KOPT-K1 (cell line): ENCODE data around the gene NUDT22.

Source experiments
- H3K27ac ChIP-seq: fragments of 200-600 bp; sonication (generic); 2 replicates; pipeline ENCODE4 v1.5.1; 2016; ENCODE audit warnings: antibody characterized with exemption, mild to moderate bottlenecking, low read depth, low read length; ENCODE audit not compliant: poor library complexity, severe bottlenecking
- H3K36me3 ChIP-seq: fragments of 200-600 bp; sonication (generic); 2 replicates; pipeline ENCODE4 v1.5.1; 2017; ENCODE audit warnings: antibody characterized with exemption, mild to moderate bottlenecking, low read length, moderate library complexity; ENCODE audit not compliant: insufficient read depth
- H3K9me3 ChIP-seq: fragments of 200-600 bp; sonication (generic); 2 replicates; pipeline ENCODE4 v1.5.1; 2017; ENCODE audit warnings: antibody characterized with exemption, low read length, mild to moderate bottlenecking; ENCODE audit not compliant: insufficient read depth, poor library complexity, severe bottlenecking

The NUDT22 gene

GRCh38 chr11:64249563-64250414 lies 23.7 kb downstream of the NUDT22 start:
- no peaks in the 10 kb centered on the region for H3K36me3 ChIP-seq
- H3K27ac ChIP-seq = no peak overlapping the region
- H3K9me3 ChIP-seq = no peaks in the 10 kb centered on the region

- no peaks in the 10 kb centered on the region for H3K9me3 ChIP-seq
- H3K36me3 ChIP-seq = no peaks in the 10 kb centered on the region; the same call in 1 of the 2 replicates
- H3K27ac ChIP-seq = peak overlapping the region; percentile 21
These were observed 24.4 kb downstream of the NUDT22 start for GRCh38 chr11:64250415-64251015.

DNA sequence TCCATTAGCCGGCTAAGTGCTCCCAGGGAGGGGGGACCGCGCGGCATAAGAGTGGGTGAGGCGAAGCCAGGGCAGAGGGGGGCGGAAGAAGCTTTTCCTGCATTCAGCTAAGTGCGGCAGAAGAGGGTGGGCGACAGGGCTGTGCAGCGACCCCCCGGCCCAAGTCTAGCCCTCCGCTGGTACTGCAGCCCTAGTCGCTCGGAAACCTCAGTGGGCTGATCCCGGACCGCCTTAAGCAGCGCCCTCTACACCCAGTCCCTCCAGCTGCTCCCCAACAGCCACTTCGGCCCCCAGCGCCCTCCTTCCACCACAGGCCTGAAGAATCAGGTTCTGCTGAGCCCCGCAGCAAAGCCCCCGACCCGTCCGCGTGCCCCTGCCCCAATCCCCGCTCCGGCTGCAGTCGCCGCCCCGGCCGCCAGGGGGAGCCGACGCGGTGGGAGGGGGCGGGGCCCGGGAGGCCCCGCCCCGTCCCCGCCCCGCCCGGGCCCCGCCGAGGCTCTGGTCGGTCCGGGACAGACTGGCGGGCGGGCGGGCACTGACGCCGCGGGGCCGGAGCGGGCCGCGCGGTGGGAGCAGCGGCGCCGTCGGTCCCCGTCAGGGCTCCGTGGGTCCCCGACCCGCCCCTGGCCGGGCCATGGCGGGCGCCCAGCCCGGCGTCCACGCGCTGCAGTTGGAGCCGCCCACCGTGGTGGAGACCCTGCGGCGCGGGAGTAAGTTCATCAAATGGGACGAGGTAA lies 25.1 kb downstream of the NUDT22 start, which contains the start of gene PLCB3:
Gene PLCB3, plus strand, starts transcription at position 515 of the 737 bp plus-strand sequence. Its CDS starts 120 bp downstream, at position 635.
- peaks cover under 1% of the 10 kb centered on the region; the same call in 1 of the 2 replicates for H3K36me3 ChIP-seq
- H3K27ac ChIP-seq = peak within 1 kb of the TSS; percentile 21
- no peaks in the 10 kb centered on the region for H3K9me3 ChIP-seq

GRCh38 chr11:64251753-64252002 lies 25.6 kb downstream of the NUDT22 start:
- Histone ChIP-seq H3K36me3 (peaks cover 6% of the 10 kb centered on the region; the same call in 1 of the 2 replicates), H3K27ac (no peak overlapping the region), H3K9me3 (no peaks in the 10 kb centered on the region)

- Histone ChIP-seq H3K27ac (no peak overlapping the region), H3K36me3 (peaks cover 7% of the 10 kb centered on the region; the same call in 1 of the 2 replicates), H3K9me3 (no peaks in the 10 kb centered on the region)
These were observed 26.2 kb downstream of the NUDT22 start for GRCh38 chr11:64252003-64252872.

DNA sequence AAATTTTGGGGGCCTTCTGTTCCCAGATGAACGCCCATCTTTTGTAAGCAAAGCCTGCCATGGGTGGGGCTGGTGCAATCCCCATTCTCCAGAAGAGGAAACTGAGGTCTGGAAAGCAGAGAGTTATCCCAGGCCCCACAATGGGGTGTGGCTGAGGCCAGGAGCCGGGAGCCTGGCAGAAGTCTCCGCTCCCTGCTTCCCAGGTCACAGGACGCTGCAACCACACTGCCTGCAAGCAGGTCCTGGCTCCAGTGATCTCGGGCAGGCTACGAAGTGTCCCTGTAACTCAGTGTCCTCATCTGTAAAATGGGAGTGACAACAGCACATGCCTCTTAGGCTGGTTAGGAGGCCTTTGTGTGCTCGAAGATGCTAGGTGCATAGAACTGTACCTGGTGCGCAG lies 27.0 kb downstream of the NUDT22 start:
- Histone ChIP-seq H3K36me3 (peaks cover 7% of the 10 kb centered on the region; the same call in 1 of the 2 replicates), H3K9me3 (no peaks in the 10 kb centered on the region), H3K27ac (no peak overlapping the region)

DNA sequence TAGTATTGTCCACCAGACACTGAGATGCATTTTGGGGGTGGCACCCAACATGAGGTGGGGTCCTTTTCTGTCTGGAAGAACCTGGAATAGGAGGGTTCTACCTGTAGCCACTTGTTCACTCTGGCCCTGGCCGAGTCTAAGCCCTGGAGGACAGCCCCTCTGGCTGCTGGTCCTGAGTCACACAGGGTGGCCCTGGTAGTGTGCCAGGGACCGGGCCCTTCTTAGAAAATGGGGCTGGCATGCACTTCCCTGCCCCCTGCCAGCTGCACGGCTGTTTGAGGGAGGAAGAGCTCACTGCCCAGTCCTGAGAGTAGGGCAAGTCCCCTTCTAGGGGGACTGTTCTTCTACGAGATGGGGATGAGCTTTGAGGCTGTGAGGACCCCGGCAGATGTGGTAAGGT lies 27.4 kb downstream of the NUDT22 start:
- H3K9me3 ChIP-seq = no peaks in the 10 kb centered on the region
- H3K27ac ChIP-seq = no peak overlapping the region
- H3K36me3 ChIP-seq = peaks cover 10% of the 10 kb centered on the region; the same call in 1 of the 2 replicates

DNA sequence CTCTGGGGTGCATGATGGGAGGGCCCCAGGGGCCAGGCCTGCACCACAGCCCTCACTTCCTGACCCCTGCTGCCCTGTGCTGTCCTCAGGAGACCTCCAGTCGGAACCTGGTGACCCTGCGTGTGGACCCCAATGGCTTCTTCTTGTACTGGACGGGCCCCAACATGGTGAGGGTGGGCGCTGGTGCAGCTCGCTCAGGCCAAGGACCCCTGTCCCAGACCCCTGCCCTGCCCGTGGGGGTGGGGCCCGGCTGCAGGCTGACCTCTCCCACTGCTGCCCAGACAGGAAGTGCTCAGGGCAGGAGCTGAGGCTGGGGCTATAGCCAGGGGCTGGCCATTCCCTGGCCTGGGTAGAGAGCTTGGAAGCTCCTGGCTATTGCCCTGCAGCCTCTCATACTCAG lies 28.3 kb downstream of the NUDT22 start:
- H3K9me3 ChIP-seq = no peaks in the 10 kb centered on the region
- no peak overlapping the region for H3K27ac ChIP-seq
- H3K36me3 ChIP-seq = peaks cover 14% of the 10 kb centered on the region; the same call in 1 of the 2 replicates

DNA sequence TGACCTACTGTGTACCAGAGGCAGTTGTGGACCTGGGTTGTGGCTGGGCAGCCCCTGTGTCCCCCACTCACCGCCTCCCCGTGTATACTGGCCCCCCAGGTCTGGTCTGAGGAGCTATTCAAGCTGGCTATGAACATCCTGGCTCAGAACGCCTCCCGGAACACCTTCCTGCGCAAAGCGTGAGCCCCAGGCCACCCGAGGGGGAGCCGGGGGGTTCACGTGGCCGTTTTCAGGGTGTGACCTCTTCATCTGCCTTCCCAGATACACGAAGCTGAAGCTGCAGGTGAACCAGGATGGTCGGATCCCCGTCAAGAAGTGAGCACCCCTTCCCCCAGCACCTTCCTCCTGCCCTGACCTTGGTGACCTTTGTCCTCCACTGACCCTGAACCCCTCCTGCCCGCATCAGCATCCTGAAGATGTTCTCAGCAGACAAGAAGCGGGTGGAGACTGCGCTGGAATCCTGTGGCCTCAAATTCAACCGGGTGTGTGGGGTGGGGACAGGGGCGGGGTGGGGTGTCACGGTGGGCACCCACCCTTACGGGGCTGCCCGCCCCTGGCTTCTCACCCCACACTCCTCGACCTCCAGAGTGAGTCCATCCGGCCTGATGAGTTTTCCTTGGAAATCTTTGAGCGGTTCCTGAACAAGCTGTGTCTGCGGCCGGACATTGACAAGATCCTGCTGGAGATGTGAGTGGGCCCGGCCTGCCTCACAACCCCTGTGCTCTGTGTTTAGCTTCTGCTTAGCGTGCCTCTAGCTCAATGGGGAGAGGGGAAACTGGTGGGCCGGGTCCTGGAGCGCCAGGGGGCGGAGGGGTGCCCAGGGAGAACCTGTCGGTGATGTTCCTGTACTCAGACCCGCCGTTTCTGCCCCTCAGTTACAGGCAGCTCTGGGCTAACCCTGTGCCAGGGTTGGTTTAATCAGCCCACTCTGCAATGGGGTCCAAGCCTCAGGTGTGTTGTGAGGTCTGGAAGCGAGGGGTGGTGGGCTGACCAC lies 29.4 kb downstream of the NUDT22 start:
- no peak overlapping the region for H3K27ac ChIP-seq
- H3K36me3 ChIP-seq = peaks cover 24% of the 10 kb centered on the region; the same call in 1 of the 2 replicates
- H3K9me3 ChIP-seq = no peaks in the 10 kb centered on the region

- Histone ChIP-seq H3K27ac (no peak overlapping the region), H3K9me3 (no peaks in the 10 kb centered on the region), H3K36me3 (peaks cover 24% of the 10 kb centered on the region; the same call in 1 of the 2 replicates)
These were observed 30.2 kb downstream of the NUDT22 start for GRCh38 chr11:64256300-64256699.

DNA sequence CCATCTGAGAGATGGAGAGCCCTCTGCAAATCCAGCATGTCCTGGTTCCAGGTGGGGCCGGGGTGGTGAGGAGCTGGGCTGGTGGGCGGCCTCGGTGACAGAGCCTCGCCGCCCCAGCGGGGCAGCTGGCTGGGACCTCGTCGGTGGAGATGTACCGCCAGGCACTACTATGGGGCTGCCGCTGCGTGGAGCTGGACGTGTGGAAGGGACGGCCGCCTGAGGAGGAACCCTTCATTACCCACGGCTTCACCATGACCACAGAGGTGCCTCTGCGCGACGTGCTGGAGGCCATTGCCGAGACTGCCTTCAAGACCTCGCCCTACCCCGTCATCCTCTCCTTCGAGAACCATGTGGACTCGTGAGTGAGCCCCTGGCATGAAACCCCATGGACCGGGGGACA lies 32.3 kb downstream of the NUDT22 start:
- Histone ChIP-seq H3K9me3 (no peaks in the 10 kb centered on the region), H3K27ac (no peak overlapping the region), H3K36me3 (peaks cover 24% of the 10 kb centered on the region; the same call in 1 of the 2 replicates)

GRCh38 chr11:64258946-64259532 lies 33.0 kb downstream of the NUDT22 start:
- no peak overlapping the region for H3K27ac ChIP-seq
- peaks cover 24% of the 10 kb centered on the region; the same call in 1 of the 2 replicates for H3K36me3 ChIP-seq

GRCh38 chr11:64259533-64260067 lies 33.5 kb downstream of the NUDT22 start:
- Histone ChIP-seq H3K9me3 (no peaks in the 10 kb centered on the region), H3K27ac (no peak overlapping the region), H3K36me3 (peaks cover 24% of the 10 kb centered on the region; the same call in 1 of the 2 replicates)

More at GRCh38 chr11:64258946-64259532, 33.0 kb downstream of the NUDT22 start:
- no peaks in the 10 kb centered on the region for H3K9me3 ChIP-seq
